ENCODE measurements around the gene CLDN19. TPM values are rescaled to one million over a fixed set of nuclear protein-coding genes. Genes with fewer than 3 reads are reported as not detected.

CLDN19 gene
- total and polyA plus RNA-seq, 2 of the 8 experiments (the other 6 are each of a cell fraction or from before 2014, with no cell fraction given) = 9.7 to 17.2 TPM

DNA sequence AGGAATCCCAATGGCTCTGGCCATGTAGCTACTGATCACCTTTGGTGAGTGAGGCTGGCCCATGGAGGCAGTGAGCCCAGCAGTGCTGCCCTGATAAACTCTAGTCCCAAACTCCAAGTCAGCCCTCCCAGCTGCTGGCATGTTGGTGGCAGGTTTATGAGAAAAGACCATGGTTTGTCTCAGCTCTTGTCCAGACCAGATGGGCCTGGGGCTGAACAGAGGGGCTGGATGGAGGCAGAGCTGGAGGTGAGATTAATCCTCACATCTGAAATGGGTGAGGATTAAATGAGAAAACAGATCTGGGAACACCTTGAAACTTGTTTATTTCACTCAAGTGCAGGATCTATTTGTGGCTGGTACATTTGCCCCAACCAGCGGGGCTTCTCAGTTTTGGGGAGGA lies 48.0 kb upstream of the CLDN19 start (continued):
- TF ChIP-seq, protein P1, sequence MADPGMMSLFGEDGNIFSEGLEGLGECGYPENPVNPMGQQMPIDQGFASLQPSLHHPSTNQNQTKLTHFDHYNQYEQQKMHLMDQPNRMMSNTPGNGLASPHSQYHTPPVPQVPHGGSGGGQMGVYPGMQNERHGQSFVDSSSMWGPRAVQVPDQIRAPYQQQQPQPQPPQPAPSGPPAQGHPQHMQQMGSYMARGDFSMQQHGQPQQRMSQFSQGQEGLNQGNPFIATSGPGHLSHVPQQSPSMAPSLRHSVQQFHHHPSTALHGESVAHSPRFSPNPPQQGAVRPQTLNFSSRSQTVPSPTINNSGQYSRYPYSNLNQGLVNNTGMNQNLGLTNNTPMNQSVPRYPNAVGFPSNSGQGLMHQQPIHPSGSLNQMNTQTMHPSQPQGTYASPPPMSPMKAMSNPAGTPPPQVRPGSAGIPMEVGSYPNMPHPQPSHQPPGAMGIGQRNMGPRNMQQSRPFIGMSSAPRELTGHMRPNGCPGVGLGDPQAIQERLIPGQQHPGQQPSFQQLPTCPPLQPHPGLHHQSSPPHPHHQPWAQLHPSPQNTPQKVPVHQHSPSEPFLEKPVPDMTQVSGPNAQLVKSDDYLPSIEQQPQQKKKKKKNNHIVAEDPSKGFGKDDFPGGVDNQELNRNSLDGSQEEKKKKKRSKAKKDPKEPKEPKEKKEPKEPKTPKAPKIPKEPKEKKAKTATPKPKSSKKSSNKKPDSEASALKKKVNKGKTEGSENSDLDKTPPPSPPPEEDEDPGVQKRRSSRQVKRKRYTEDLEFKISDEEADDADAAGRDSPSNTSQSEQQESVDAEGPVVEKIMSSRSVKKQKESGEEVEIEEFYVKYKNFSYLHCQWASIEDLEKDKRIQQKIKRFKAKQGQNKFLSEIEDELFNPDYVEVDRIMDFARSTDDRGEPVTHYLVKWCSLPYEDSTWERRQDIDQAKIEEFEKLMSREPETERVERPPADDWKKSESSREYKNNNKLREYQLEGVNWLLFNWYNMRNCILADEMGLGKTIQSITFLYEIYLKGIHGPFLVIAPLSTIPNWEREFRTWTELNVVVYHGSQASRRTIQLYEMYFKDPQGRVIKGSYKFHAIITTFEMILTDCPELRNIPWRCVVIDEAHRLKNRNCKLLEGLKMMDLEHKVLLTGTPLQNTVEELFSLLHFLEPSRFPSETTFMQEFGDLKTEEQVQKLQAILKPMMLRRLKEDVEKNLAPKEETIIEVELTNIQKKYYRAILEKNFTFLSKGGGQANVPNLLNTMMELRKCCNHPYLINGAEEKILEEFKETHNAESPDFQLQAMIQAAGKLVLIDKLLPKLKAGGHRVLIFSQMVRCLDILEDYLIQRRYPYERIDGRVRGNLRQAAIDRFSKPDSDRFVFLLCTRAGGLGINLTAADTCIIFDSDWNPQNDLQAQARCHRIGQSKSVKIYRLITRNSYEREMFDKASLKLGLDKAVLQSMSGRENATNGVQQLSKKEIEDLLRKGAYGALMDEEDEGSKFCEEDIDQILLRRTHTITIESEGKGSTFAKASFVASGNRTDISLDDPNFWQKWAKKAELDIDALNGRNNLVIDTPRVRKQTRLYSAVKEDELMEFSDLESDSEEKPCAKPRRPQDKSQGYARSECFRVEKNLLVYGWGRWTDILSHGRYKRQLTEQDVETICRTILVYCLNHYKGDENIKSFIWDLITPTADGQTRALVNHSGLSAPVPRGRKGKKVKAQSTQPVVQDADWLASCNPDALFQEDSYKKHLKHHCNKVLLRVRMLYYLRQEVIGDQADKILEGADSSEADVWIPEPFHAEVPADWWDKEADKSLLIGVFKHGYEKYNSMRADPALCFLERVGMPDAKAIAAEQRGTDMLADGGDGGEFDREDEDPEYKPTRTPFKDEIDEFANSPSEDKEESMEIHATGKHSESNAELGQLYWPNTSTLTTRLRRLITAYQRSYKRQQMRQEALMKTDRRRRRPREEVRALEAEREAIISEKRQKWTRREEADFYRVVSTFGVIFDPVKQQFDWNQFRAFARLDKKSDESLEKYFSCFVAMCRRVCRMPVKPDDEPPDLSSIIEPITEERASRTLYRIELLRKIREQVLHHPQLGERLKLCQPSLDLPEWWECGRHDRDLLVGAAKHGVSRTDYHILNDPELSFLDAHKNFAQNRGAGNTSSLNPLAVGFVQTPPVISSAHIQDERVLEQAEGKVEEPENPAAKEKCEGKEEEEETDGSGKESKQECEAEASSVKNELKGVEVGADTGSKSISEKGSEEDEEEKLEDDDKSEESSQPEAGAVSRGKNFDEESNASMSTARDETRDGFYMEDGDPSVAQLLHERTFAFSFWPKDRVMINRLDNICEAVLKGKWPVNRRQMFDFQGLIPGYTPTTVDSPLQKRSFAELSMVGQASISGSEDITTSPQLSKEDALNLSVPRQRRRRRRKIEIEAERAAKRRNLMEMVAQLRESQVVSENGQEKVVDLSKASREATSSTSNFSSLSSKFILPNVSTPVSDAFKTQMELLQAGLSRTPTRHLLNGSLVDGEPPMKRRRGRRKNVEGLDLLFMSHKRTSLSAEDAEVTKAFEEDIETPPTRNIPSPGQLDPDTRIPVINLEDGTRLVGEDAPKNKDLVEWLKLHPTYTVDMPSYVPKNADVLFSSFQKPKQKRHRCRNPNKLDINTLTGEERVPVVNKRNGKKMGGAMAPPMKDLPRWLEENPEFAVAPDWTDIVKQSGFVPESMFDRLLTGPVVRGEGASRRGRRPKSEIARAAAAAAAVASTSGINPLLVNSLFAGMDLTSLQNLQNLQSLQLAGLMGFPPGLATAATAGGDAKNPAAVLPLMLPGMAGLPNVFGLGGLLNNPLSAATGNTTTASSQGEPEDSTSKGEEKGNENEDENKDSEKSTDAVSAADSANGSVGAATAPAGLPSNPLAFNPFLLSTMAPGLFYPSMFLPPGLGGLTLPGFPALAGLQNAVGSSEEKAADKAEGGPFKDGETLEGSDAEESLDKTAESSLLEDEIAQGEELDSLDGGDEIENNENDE (IDR thresholded peaks at IDR 0.05; ENCODE audit: insufficient replicate concordance, low read length) = no peak
- TF ChIP-seq TEAD4 (IDR thresholded peaks at IDR 0.05; ENCODE audit: low read depth, low read length) (no peak), NRF1 (IDR thresholded peaks at IDR 0.05; ENCODE audit: low read depth, low read length) (no peak), EP300 (IDR thresholded peaks at IDR 0.05; ENCODE audit: borderline replicate concordance in 1 of 2, low read depth in 2 of 2, low read length in 2 of 2) (no peak), SIRT6 (IDR thresholded peaks at IDR 0.05; ENCODE audit: low read length) (no peak), HDAC6 (IDR thresholded peaks at IDR 0.05; ENCODE audit: low read depth, low read length) (no peak), CHD2 (IDR thresholded peaks at IDR 0.05; ENCODE audit: low read length) (no peak), TAF1 (IDR thresholded peaks at IDR 0.05; ENCODE audit: low read depth, low read length) (no peak), RXRA (IDR thresholded peaks at IDR 0.05; ENCODE audit: insufficient read depth, low read depth, low read length) (no peak), TAF7 (optimal IDR thresholded peaks at IDR 0.05; ENCODE audit: borderline replicate concordance, low read depth, low read length) (no peak)

Data from H1 (cell line).